AG04449 (cell line): ENCODE measurements around the gene POLA1.
A peak's percentile ranks its signal among the peaks of the same experiment; 100 is the strongest.

Experiments used
- CTCF ChIA-PET: fragments of 350-600 bp; formaldehyde crosslinking; extraction: SDS; loops from one replicate; lab custom pipeline; 2021; ENCODE audit warnings: antibody characterized with exemption; lab: Yijun Ruan, JAX
- POLR2A ChIA-PET: fragments of 400-600, 350-600 bp; formaldehyde crosslinking; extraction: SDS; loops from one replicate; lab custom pipeline; 2020; ENCODE audit warnings: antibody characterized with exemption, inconsistent platforms; lab: Yijun Ruan, JAX
- DNase-seq: peaks from one replicate; pipeline ENCODE4 v3.0.0-alpha.2; 2010; ENCODE audit warnings: low read depth, low spot score
- H3K4me3 ChIP-seq: 2 replicates; pipeline ENCODE4 v1.5.1; 2011; ENCODE audit warnings: low read depth, mild to moderate bottlenecking, control low read depth, low read length
- TF ChIP-seq, protein P1 (sequence below): IDR thresholded peaks from one replicate; pipeline ENCODE4 v1.5.1; 2011; ENCODE audit warnings: mild to moderate bottlenecking, moderate library complexity, low read length, control low read depth, inconsistent platforms; ENCODE audit not compliant: insufficient read depth; ENCODE audit errors: missing control alignments

POLA1 gene

DNA sequence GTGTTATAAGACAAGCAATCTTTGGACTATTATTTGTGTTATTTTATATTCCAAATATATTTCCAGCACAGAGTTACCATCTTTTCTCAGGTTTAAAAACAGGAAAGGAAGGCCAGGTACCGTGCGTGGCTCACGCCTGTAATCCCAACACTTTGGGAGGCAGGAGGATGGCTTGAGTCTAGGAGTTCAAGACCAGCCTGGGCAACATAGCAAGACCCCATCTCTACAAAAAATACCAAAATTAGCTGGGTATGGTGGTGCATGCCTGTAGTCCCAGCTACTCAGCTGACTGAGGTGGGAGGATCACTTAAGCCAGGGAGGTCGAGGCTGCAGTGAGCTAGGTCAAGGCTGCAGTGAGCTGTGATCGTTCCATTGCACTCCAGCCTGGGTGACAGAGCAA, 140.0 kb downstream of the POLA1 start:
- TF ChIP-seq, protein P1, sequence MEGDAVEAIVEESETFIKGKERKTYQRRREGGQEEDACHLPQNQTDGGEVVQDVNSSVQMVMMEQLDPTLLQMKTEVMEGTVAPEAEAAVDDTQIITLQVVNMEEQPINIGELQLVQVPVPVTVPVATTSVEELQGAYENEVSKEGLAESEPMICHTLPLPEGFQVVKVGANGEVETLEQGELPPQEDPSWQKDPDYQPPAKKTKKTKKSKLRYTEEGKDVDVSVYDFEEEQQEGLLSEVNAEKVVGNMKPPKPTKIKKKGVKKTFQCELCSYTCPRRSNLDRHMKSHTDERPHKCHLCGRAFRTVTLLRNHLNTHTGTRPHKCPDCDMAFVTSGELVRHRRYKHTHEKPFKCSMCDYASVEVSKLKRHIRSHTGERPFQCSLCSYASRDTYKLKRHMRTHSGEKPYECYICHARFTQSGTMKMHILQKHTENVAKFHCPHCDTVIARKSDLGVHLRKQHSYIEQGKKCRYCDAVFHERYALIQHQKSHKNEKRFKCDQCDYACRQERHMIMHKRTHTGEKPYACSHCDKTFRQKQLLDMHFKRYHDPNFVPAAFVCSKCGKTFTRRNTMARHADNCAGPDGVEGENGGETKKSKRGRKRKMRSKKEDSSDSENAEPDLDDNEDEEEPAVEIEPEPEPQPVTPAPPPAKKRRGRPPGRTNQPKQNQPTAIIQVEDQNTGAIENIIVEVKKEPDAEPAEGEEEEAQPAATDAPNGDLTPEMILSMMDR = no peak
- CTCF ChIA-PET = no interaction called here
- H3K4me3 ChIP-seq = no peak overlapping the region
- POLR2A ChIA-PET = no interaction called here
- no peak for DNase-seq

DNA sequence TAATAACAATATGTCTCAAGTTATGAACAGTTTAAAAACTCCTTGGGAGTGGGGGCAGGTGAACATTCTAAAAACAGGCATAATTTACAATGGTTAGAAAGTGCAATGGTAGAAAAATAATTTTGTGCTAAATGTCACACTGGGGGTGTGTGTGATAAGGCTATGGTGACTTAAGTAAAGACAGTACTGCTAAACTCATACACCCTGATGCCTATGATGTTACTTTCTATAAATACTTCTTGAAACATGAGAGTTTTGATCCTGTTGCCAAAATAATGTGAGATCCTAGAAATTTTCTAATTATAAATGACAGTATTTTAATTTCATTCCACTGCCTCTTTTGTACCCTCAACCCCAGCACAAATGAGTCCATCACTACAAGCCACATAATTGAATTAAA, 144.2 kb downstream of the POLA1 start:
- ChIA-PET CTCF (interaction anchor here (0.9 to 5.0 kb wide), 15 partner anchors 9 to 305 kb away, joined by 3 to 97 read pairs (median 6); no protein-coding TSS in a partner anchor), POLR2A (no interaction called here)
- no peak for DNase-seq
- H3K4me3 ChIP-seq = no peak overlapping the region
- TF ChIP-seq, protein P1 = no peak

DNA sequence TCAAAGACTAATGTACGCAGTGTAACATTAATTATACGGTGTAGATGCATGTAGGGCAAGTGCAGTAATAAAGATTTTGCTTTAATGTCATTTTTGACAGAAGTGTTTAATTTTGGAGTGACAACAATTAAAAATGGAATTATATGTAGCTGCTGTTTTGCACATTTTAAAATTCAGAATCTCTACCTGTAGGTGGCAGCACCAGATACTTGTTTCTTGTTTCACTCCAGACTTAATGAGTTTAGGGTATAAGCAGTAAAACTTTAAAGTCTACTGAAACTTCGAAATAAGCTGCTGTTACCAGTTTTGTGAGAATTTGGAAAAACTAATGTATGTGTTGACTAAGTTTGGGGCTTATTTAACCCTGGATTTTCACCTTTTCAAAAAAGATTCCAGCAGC, 144.9 kb downstream of the POLA1 start:
- ChIA-PET CTCF (interaction anchor here (0.6 to 5.0 kb wide), 24 partner anchors 9 to 308 kb away, joined by 3 to 97 read pairs (median 4); no protein-coding TSS in a partner anchor), POLR2A (no interaction called here)
- TF ChIP-seq, protein P1 = peak; percentile 5
- H3K4me3 ChIP-seq = no peak overlapping the region
- no peak for DNase-seq

DNA sequence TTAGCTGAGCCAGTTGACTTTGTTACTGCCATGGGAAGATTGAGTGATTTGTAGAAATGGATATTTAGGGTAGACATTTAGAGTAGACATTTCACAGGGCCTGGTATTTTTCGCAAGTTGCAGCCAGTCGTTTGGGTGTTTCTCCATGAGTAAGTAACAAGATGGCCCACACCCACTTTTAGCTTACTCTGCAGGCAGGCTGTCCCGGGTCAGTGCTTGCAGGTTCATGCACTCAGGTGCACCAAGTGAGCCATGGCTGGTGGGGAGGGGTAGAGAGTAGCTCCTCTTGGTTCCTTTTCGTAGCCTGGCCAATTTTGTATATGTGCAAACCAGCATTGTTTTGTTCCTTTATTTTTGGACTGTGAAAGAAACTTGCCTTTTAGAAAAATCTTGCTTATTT, 145.6 kb downstream of the POLA1 start:
- TF ChIP-seq, protein P1 = no peak
- ChIA-PET POLR2A (no interaction called here), CTCF (interaction anchor here (0.6 to 5.0 kb wide), 24 partner anchors 8 to 308 kb away, joined by 3 to 97 read pairs (median 4); no protein-coding TSS in a partner anchor)
- H3K4me3 ChIP-seq = no peak overlapping the region
- no peak for DNase-seq

DNA sequence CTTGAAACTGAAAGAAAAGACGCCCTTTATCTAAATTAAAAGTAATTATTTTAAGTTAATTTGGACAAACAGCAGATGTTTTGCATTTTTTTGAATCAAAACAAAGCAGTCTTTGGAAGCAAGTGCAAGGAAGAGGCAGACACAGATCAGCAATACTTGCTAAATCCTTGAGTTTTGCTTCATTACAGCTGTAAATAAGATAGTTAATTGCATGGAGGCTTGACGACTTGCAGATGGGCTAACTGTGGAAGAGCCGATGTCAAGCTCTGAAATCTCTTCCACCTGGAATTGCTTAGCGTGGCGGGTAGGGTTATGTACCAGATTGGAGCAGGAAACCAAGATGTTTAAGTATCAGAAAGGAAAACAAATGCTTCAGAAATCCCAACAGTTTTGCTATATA, 148.8 kb downstream of the POLA1 start:
- CTCF ChIA-PET = no interaction called here
- POLR2A ChIA-PET = no interaction called here
- no peak for DNase-seq
- H3K4me3 ChIP-seq = no peak overlapping the region
- TF ChIP-seq, protein P1 = no peak

DNA sequence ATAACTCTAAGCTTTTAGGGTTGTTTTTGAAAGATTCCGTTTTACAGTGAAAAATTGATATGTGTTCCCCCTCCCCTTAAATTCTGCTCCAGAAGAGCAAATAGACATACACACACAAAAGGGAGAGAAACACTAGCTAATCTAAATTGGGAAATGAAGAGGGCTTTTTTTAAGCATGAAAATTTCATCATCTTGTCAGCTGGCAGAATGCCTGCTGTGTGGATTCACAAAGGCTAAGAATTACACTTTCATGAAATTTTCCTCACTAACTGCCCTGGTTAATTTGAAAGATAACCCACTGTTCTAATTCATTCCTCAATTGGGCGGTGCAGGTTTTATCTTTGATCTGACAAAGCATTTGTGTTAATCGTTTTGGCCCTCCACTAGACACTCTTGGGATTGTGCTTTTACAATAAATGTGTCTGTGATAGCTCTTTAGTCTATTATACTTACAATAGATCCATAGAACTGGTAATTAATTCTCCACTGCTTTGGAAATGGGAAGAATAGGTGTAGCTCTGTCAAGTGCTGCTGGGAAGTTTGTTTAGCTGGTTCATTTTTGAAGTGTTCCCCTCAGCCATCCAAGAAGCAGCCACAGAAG, 152.9 kb downstream of the POLA1 start:
- no peak overlapping the region for H3K4me3 ChIP-seq
- ChIA-PET CTCF (interaction anchor here (1.1 to 2.5 kb wide), 2 partner anchors 8 to 94 kb away, joined by 3 to 22 read pairs; no protein-coding TSS in a partner anchor), POLR2A (no interaction called here)
- no peak for DNase-seq
- TF ChIP-seq, protein P1 = no peak
